Hindlimb muscle (tissue), 1 donor: ENCODE results near the gene HMX1. TPM values are rescaled to one million over a fixed set of nuclear protein-coding genes. Genes with fewer than 3 reads are reported as not detected.

ENCODE experiments used
- DNase-seq: peaks from one replicate; pipeline ENCODE4 v3.0.0-alpha.2; 2013
- polyA plus RNA-seq: library from polyadenylated mRNA; unstranded; fragments of 120-200 nt; gene quantifications from one replicate; pipeline ENCODE4 v1.2.1, GENCODE V29; 2013; ENCODE audit not compliant: insufficient read length

HMX1 gene
- polyA plus RNA-seq, 1 donor = not detected

GRCh38 chr4:8909548-8909947 lies 37.9 kb upstream of the HMX1 start:
- DNase-seq = no peak

DNA sequence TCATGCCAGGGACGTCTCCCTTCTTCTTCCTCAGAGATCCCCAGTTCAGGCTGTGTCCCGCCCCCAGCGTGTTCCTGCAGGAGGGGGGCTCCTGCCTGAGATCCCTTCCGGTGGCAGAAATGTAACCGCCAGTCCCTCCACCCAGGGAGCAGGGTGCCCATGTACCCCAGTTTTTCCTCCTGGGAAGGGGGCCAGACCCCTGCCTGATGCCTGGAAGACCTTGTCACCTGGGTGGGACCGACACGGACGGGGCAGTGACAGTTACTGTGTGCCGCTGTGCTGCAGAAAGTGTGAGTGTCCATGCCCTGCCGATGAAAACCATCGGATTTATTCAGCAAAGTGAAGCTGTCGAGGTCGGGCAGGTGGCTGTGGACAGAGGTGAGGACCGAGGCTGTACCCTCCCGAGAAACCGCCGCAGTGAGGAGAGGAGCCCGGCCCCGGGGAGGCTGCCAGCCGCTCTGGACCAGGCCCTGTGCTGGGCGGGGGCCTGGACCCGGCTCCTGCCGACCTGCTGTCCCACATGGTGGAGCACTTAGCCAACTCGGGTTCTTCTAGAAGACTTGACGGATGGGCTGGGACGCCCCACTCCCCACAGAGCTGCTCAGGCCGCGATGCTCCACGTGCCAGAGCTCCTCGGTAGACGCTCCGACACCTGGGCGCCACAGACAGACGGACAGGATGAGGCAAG lies 36.7 kb upstream of the HMX1 start:
- DNase-seq = no peak

DNA sequence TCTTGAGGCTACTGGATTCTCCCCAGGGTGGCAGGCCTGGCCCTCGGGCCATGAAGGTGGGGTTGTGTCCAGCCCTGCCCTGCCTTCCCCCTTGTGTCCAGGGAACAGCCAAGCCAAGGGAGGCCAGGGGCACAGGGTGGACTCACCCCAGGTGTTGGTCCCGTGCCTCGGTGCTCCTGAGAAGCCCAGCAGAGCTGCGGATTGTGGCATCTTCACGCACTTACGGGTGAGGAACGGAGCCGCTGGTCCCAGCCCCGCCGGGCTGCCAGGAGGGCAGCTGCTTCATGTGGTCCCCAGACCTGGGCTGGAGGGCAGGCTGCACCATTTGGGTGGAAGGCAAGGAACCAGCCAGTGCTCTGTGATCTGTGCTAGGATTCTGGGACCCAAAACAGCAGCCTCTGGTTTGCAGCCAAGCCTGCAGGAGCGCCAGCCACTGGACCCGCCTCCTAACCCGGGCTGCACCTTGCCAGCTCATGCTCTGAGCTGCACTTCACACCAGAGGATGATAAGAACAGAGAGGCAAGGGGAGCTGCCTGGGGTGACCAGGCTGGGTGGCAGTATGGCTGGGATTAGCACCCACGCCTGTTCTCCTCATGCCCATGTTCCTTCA lies 36.1 kb upstream of the HMX1 start:
- no peak for DNase-seq

DNA sequence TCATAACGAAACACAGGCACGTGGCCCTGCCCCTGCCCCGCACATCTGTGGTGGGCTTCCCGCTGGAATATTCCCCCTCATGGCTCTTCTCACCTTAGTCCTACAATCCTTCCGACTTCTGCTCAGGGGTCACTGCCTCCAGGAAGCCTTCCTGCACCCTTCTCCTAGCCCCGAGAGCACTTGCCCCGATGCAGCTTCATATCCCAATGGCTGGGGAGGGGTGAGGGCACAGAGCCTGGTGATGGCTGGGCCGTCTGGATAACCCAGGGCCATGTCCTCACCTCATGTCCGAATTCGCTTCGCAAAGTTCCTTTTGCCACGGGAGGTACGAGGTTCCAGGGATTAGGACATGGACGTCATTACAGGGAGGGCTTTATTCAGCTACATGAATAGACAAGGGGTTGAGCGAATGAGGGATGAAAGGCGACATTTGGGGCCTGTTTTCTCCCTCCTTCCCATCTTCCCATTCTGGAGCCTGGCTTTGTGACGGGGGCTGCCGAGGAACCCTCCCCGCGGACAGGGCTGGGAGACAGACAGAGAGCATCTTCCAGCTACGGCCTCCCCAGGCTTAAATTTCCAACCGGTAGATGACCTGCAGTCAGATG lies 35.5 kb upstream of the HMX1 start:
- DNase-seq = no peak

DNA sequence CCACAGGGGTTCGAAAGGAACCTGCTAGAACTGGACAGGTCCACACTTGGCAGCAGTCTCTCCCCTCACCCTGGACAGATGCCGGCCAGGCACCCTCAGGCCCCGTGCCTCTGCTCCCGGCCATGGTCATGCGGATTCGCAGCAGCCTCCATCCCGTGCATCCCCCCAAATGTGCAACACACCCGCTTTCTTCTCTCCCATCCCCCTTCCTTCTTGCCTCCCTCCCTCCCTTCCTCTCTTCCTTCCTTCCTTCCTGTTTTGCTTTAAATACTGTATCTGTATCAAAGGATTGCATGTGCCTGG lies 35.0 kb upstream of the HMX1 start:
- no peak for DNase-seq

GRCh38 chr4:8905773-8906667 lies 34.4 kb upstream of the HMX1 start:
- no peak for DNase-seq

- DNase-seq = no peak
Measured at GRCh38 chr4:8905226-8905772, 33.7 kb upstream of the HMX1 start.

DNA sequence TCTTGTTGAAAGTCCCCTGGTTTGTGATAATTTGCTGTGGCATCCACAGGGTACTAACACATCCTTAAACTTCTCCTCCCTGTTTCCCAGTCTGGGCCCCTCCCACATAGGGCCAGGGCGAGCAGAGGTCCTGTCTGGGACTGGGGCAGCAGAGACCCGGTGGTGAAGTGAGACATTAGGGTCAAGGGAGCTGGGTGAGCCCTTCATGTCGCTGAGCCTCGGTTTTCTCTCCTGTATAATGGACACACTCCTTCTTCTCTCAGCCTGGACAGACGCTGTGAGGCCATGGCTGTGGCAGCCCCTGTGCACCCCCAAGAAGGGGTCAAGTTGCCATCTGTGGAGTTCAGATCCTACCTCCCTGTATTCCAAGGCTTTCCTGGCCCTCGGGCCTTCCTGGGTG lies 33.0 kb upstream of the HMX1 start:
- DNase-seq = no peak

- no peak for DNase-seq
Measured at GRCh38 chr4:8904041-8904501, 32.4 kb upstream of the HMX1 start.

- DNase-seq = no peak
Measured at GRCh38 chr4:8901335-8901734, 29.7 kb upstream of the HMX1 start.

- DNase-seq = no peak
Measured at GRCh38 chr4:8900588-8900987, 28.9 kb upstream of the HMX1 start.

DNA sequence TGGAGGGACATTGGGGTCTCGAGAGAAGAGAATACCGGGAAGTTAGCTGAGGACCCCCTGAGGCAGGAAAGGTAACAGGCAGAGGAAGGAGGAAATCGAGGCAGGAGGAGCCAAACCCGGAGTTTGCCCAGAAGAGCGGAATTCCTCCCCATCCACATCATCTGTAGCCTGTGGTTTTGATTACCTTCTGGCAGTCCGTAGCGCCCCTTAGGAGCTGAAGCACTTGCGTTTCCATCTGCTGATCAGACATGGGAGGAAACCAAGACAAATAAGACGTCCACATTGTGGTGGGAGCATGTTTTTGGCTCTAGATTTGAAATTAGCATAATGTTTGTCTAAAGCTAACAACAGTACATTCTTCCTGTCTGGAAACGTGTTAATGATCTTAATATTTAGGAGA lies 26.8 kb upstream of the HMX1 start:
- DNase-seq = peak; percentile 71

- peak; percentile 31 for DNase-seq
Measured at GRCh38 chr4:8897251-8898167, 25.9 kb upstream of the HMX1 start.

GRCh38 chr4:8896506-8896905 lies 24.9 kb upstream of the HMX1 start:
- no peak for DNase-seq

GRCh38 chr4:8896071-8896470 lies 24.4 kb upstream of the HMX1 start:
- DNase-seq = no peak

GRCh38 chr4:8895295-8895694 lies 23.7 kb upstream of the HMX1 start:
- no peak for DNase-seq

DNA sequence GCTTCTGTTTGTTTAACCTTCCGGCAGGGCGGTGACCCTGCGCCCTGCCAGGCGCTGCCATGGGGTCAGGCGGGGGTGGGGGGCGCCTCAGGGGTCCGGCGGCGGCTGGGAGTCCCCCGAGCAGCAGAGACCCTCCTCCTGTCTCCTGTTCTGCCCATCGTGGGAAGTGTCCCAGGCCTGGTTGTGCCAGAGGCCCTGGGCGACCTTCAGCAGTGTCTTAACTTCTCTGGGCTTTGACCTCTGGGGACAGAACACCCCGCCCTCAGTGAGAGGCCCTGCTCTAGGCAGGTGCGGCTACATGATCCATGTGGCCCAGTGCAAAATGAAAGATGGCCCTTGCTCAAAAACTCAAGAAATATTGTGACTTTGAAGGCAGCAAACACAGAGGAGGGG lies 22.8 kb upstream of the HMX1 start:
- no peak for DNase-seq

GRCh38 chr4:8893624-8894423 lies 22.2 kb upstream of the HMX1 start:
- no peak for DNase-seq

- no peak for DNase-seq
Measured at GRCh38 chr4:8893227-8893623, 21.6 kb upstream of the HMX1 start.

DNA sequence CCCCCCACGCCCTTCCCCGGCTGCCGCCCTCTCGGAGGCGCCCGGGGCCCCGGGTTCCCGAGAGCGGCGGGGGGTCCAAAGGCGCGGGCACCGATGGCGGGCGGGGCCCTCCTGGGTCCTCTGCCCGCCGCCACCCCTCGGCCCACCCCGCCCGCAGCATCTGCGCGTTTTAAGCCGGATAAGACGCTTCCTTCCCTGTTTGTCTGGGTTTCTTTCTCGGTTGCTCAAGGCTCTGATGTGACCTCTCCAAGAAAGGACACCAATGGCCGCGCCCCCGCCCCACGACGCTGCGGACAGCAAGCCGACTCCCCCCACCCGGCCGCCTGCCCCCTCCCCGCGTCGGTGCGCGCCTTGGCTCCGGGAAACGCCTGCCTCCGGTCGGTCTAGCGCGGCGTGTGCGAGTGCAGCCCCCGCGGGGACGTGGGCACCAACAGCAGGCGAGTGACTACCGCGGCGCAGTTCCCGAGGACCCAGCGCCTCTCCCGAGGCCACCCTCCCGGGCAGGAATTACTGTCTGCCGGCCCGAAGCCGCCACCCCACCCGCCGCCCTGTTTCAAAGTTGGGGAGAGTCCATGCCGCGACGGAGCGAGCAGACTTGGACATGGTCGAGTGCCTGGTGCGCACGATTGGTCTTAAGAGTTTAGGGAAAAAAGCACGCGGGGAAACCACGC lies 21.1 kb upstream of the HMX1 start:
- DNase-seq = no peak
